Amygdala (tissue), 56 donors: Measurements from ENCODE around the gene LRRC18.

Source experiments
- DNase-seq, 56 donors: peaks; one replicate each; lab custom pipeline; 2025; lab: John Stamatoyannopoulos, UW

LRRC18 gene

GRCh38 chr10:48946891-48947500 is 7.4 kb upstream of the LRRC18 start:
- no peak for DNase-seq

GRCh38 chr10:48946332-48946731 is 6.7 kb upstream of the LRRC18 start:
- DNase-seq = no peak

GRCh38 chr10:48945441-48946130 is 5.9 kb upstream of the LRRC18 start:
- DNase-seq = no peak

GRCh38 chr10:48944171-48944570 is 4.5 kb upstream of the LRRC18 start:
- no peak for DNase-seq

GRCh38 chr10:48943096-48943495 is 3.5 kb upstream of the LRRC18 start:
- DNase-seq = no peak

- no peak for DNase-seq
Observed at GRCh38 chr10:48941427-48942075, 1.9 kb upstream of the LRRC18 start.

GRCh38 chr10:48940958-48941357 is 1.3 kb upstream of the LRRC18 start:
- DNase-seq = no peak

- DNase-seq = no peak
Observed at GRCh38 chr10:48940372-48940771, 732 bp upstream of the LRRC18 start.

- no peak for DNase-seq
Observed at GRCh38 chr10:48938990-48939536, 577 bp downstream of the LRRC18 start.

GRCh38 chr10:48938281-48938680 is 1.4 kb downstream of the LRRC18 start:
- DNase-seq = no peak

- DNase-seq = no peak
Observed at GRCh38 chr10:48937796-48938195, 1.8 kb downstream of the LRRC18 start.

- no peak for DNase-seq
Observed at GRCh38 chr10:48935577-48935976, 4.1 kb downstream of the LRRC18 start.

- no peak for DNase-seq
Observed at GRCh38 chr10:48934672-48935501, 4.8 kb downstream of the LRRC18 start.

GRCh38 chr10:48932831-48933664 is 6.6 kb downstream of the LRRC18 start:
- no peak for DNase-seq

GRCh38 chr10:48931188-48931587 is 8.5 kb downstream of the LRRC18 start:
- no peak for DNase-seq

- DNase-seq = no peak
Observed at GRCh38 chr10:48929413-48929990, 10.1 kb downstream of the LRRC18 start.

GRCh38 chr10:48926764-48927540 is 12.7 kb downstream of the LRRC18 start:
- DNase-seq = no peak

- no peak for DNase-seq
Observed at GRCh38 chr10:48926255-48926654, 13.4 kb downstream of the LRRC18 start.

- DNase-seq = no peak
Observed at GRCh38 chr10:48924988-48925387, 14.7 kb downstream of the LRRC18 start.
